ENCODE results near the gene FGF10.

Gene FGF10

GRCh38 chr5:44389090-44389822, at the start of gene FGF10:
TSS of gene FGF10 (minus strand) at chr5:44389420. CDS start at chr5:44388682, 738 bp downstream.
- in situ Hi-C loops (cut with MboI; ENCODE audit: low sequenced_read_pairs) = no loop called here

GRCh38 chr5:44426944-44427343, 37.7 kb upstream of the FGF10 start:
- in situ Hi-C loops (cut with MboI; ENCODE audit: low sequenced_read_pairs) = no loop called here

GRCh38 chr5:44412286-44412685, 23.1 kb upstream of the FGF10 start:
- in situ Hi-C loops (cut with MboI; ENCODE audit: low sequenced_read_pairs) = no loop called here

- in situ Hi-C loops (cut with MboI; ENCODE audit: low sequenced_read_pairs) = no loop called here
Measured at GRCh38 chr5:44402084-44402483, 12.9 kb upstream of the FGF10 start.

- in situ Hi-C loops (cut with MboI; ENCODE audit: low sequenced_read_pairs) = no loop called here
Measured at GRCh38 chr5:44401611-44402010, 12.4 kb upstream of the FGF10 start.

GRCh38 chr5:44398382-44398781, 9.2 kb upstream of the FGF10 start:
- in situ Hi-C loops (cut with MboI; ENCODE audit: low sequenced_read_pairs) = no loop called here

- in situ Hi-C loops (cut with MboI; ENCODE audit: low sequenced_read_pairs) = no loop called here
Measured at GRCh38 chr5:44396312-44396711, 7.1 kb upstream of the FGF10 start.

GRCh38 chr5:44390351-44390750, 1.1 kb upstream of the FGF10 start:
- in situ Hi-C loops (cut with MboI; ENCODE audit: low sequenced_read_pairs) = no loop called here

- in situ Hi-C loops (cut with MboI; ENCODE audit: low sequenced_read_pairs) = no loop called here
Measured at GRCh38 chr5:44389823-44390143, 563 bp upstream of the FGF10 start.

GRCh38 chr5:44388321-44389089, 715 bp downstream of the FGF10 start:
- in situ Hi-C loops (cut with MboI; ENCODE audit: low sequenced_read_pairs) = no loop called here

- in situ Hi-C loops (cut with MboI; ENCODE audit: low sequenced_read_pairs) = no loop called here
Measured at GRCh38 chr5:44387921-44388320, 1.3 kb downstream of the FGF10 start.

GRCh38 chr5:44387406-44387805, 1.8 kb downstream of the FGF10 start:
- in situ Hi-C loops (cut with MboI; ENCODE audit: low sequenced_read_pairs) = no loop called here

GRCh38 chr5:44385291-44385900, 3.8 kb downstream of the FGF10 start:
- in situ Hi-C loops (cut with MboI; ENCODE audit: low sequenced_read_pairs) = no loop called here

GRCh38 chr5:44384816-44385215, 4.4 kb downstream of the FGF10 start:
- in situ Hi-C loops (cut with MboI; ENCODE audit: low sequenced_read_pairs) = no loop called here

- in situ Hi-C loops (cut with MboI; ENCODE audit: low sequenced_read_pairs) = no loop called here
Measured at GRCh38 chr5:44382894-44383293, 6.3 kb downstream of the FGF10 start.

- in situ Hi-C loops (cut with MboI; ENCODE audit: low sequenced_read_pairs) = no loop called here
Measured at GRCh38 chr5:44377057-44377456, 12.2 kb downstream of the FGF10 start.

GRCh38 chr5:44372028-44372427, 17.2 kb downstream of the FGF10 start:
- in situ Hi-C loops (cut with MboI; ENCODE audit: low sequenced_read_pairs) = no loop called here

GRCh38 chr5:44367203-44367602, 22.0 kb downstream of the FGF10 start:
- in situ Hi-C loops (cut with MboI; ENCODE audit: low sequenced_read_pairs) = no loop called here

GRCh38 chr5:44365345-44365744, 23.9 kb downstream of the FGF10 start:
- in situ Hi-C loops (cut with MboI; ENCODE audit: low sequenced_read_pairs) = no loop called here

GRCh38 chr5:44364097-44364496, 25.1 kb downstream of the FGF10 start:
- in situ Hi-C loops (cut with MboI; ENCODE audit: low sequenced_read_pairs) = no loop called here

- in situ Hi-C loops (cut with MboI; ENCODE audit: low sequenced_read_pairs) = no loop called here
Measured at GRCh38 chr5:44361342-44362001, 27.7 kb downstream of the FGF10 start.

- in situ Hi-C loops (cut with MboI; ENCODE audit: low sequenced_read_pairs) = no loop called here
Measured at GRCh38 chr5:44360919-44361318, 28.3 kb downstream of the FGF10 start.

Data from HL-60/S4 treated with retinoic acid at 250 ng/mL for 4 days and 3 days (cell line).